Common myeloid progenitor, CD34-positive (primary cell): ENCODE results near the gene HEXB.

Source experiments
- CTCF ChIA-PET: fragments of 350-600 bp; sonication (Branson Sonifier 250); formaldehyde crosslinking; loops from one replicate; lab custom pipeline; 2021; ENCODE audit warnings: antibody characterized with exemption; lab: Charles Lee
- POLR2A ChIA-PET: fragments of 350-600 bp; sonication (Branson Sonifier 250); formaldehyde crosslinking; loops from one replicate; lab custom pipeline; 2021; ENCODE audit warnings: antibody characterized with exemption; lab: Charles Lee
- DNase-seq, 3 donors: peaks; one replicate each; pipeline versions ENCODE4 v3.0.0 to v3.0.0-alpha.2; 2013
- H3K27ac ChIP-seq, 2 experiments: 1 replicate in 1 of 2; 2 replicates in 1 of 2; pipeline ENCODE4 v1.7.0; 2013; ENCODE audit warnings: inconsistent platforms in 2 of 2, low read length in 2 of 2, mild to moderate bottlenecking in 2 of 2, low read depth in 1 of 2, moderate library complexity in 1 of 2; ENCODE audit not compliant: severe bottlenecking in 2 of 2, insufficient read depth in 1 of 2, poor library complexity in 1 of 2
- H3K27me3 ChIP-seq, 5 experiments: replicated peaks in 2 of 5; 1 replicate in 3 of 5; 2 replicates in 2 of 5; pipeline versions ENCODE4 v1.6.1 to v1.7.0; 2013; ENCODE audit warnings: low read length in 4 of 5, mild to moderate bottlenecking in 2 of 5, moderate library complexity in 2 of 5, inconsistent platforms in 1 of 5; ENCODE audit not compliant: insufficient read depth in 5 of 5, control insufficient read depth in 4 of 5
- H3K36me3 ChIP-seq, 4 experiments: 1 replicate in 2 of 4; 2 replicates in 2 of 4; pipeline versions ENCODE4 v1.6.1 to v1.7.0; 2013; ENCODE audit warnings: low read length in 3 of 4, control low read depth in 1 of 4, mild to moderate bottlenecking in 1 of 4; ENCODE audit not compliant: control insufficient read depth in 4 of 4, insufficient read depth in 4 of 4
- H3K4me1 ChIP-seq, 4 experiments: 1 replicate in 3 of 4; 2 replicates in 1 of 4; pipeline versions ENCODE4 v1.6.1 to v1.7.1; 2013; ENCODE audit warnings: low read length in 3 of 4, mild to moderate bottlenecking in 3 of 4, control low read depth in 1 of 4, inconsistent platforms in 1 of 4, moderate library complexity in 1 of 4; ENCODE audit not compliant: control insufficient read depth in 4 of 4, insufficient read depth in 4 of 4; ENCODE audit errors: control extremely low read depth in 1 of 4
- H3K4me3 ChIP-seq, 7 experiments: 1 replicate in 4 of 7; 2 replicates in 3 of 7; pipeline versions ENCODE4 v1.5.1 to v1.7.0; 2013; ENCODE audit warnings: mild to moderate bottlenecking in 7 of 7, low read length in 6 of 7, moderate library complexity in 6 of 7, inconsistent platforms in 2 of 7, low read depth in 2 of 7, control low read depth in 1 of 7; ENCODE audit not compliant: insufficient read depth in 4 of 7, control insufficient read depth in 1 of 7; ENCODE audit errors: extremely low read depth in 1 of 7
- H3K9me3 ChIP-seq, 5 experiments: 1 replicate in 4 of 5; 2 replicates in 1 of 5; pipeline versions ENCODE4 v1.6.1 to v1.7.1; 2013; ENCODE audit warnings: low read length in 4 of 5, mild to moderate bottlenecking in 2 of 5, inconsistent platforms in 1 of 5, low read depth in 1 of 5, moderate library complexity in 1 of 5; ENCODE audit not compliant: control insufficient read depth in 4 of 5, insufficient read depth in 2 of 5; ENCODE audit errors: control extremely low read depth in 1 of 5
- WGBS: methylation state at CpG from one replicate; pipeline ENCODE4 v1.1.5; 2013; ENCODE audit not compliant: insufficient coverage; 5-methylcytosine and 5-hydroxymethylcytosine counted together

The HEXB gene

GRCh38 chr5:74657165-74657564 is 27.9 kb upstream of the HEXB start:
- no peaks in the 10 kb centered on the region for H3K4me1 ChIP-seq
- POLR2A ChIA-PET = no interaction called here
- H3K27ac ChIP-seq = no peak overlapping the region
- H3K27me3 ChIP-seq = peaks cover 0 to 3% (median 0%) of the 10 kb centered on the region in 5 experiments
- CTCF ChIA-PET = interaction anchor here (1.0 to 1.8 kb wide), 2 partner anchors 8 to 15 kb away, joined by 5 to 7 read pairs; no protein-coding TSS in a partner anchor
- no peaks in the 10 kb centered on the region for H3K36me3 ChIP-seq
- DNase-seq = no peak
- WGBS = 86% methylated on average over 2 of the region's 2 CpGs
- peaks cover 0 to 5% (median 3%) of the 10 kb centered on the region in 5 experiments for H3K9me3 ChIP-seq
- H3K4me3 ChIP-seq = no peak overlapping the region

DNA sequence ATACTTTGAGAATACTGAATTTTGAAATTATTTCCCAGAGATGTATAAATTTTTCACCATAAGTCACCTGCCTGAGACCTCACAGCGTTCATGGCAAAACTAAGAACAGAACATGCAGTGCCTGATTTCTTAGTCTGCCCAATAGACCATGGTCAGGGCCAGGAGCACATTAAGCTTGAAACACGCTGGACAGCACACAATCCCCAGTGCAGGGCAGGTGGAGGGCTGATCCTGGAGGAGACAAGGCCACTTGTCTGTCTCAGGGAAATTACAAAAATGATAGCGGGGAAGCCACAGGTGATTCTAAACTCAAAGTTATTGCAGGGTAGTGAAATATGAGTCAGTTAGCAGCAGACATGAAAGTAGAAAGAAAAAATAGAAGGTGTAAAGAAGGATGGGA is 25.9 kb upstream of the HEXB start:
- CTCF ChIA-PET = interaction anchor here (0.6 to 2.2 kb wide), 3 partner anchors 8 to 16 kb away, joined by 3 to 7 read pairs (median 3); no protein-coding TSS in a partner anchor
- H3K27me3 ChIP-seq = peaks cover 0 to 3% (median 0%) of the 10 kb centered on the region in 5 experiments
- POLR2A ChIA-PET = no interaction called here
- DNase-seq = no peak
- H3K4me3 ChIP-seq = no peak overlapping the region
- peaks cover 0 to 5% (median 3%) of the 10 kb centered on the region in 5 experiments for H3K9me3 ChIP-seq
- no peaks in the 10 kb centered on the region for H3K36me3 ChIP-seq
- no peaks in the 10 kb centered on the region for H3K4me1 ChIP-seq
- WGBS = 80% methylated on average over 3 of the region's 3 CpGs
- no peak overlapping the region for H3K27ac ChIP-seq

GRCh38 chr5:74660140-74660539 is 24.9 kb upstream of the HEXB start:
- Histone ChIP-seq H3K27ac (no peak overlapping the region), H3K36me3 (no peaks in the 10 kb centered on the region), H3K4me1 (no peaks in the 10 kb centered on the region), H3K9me3 (peaks cover 0 to 5% (median 3%) of the 10 kb centered on the region in 5 experiments), H3K4me3 (no peak overlapping the region), H3K27me3 (peaks cover 0 to 3% (median 0%) of the 10 kb centered on the region in 5 experiments)
- ChIA-PET CTCF (interaction anchor here (1.2 to 2.2 kb wide), 3 partner anchors 10 to 758 kb away, joined by 3 to 7 read pairs (median 5); no protein-coding TSS in a partner anchor), POLR2A (no interaction called here)
- no peak for DNase-seq
- no CpG with 5 or more reads among the region's 1 CpG for whole genome bisulfite sequencing

DNA sequence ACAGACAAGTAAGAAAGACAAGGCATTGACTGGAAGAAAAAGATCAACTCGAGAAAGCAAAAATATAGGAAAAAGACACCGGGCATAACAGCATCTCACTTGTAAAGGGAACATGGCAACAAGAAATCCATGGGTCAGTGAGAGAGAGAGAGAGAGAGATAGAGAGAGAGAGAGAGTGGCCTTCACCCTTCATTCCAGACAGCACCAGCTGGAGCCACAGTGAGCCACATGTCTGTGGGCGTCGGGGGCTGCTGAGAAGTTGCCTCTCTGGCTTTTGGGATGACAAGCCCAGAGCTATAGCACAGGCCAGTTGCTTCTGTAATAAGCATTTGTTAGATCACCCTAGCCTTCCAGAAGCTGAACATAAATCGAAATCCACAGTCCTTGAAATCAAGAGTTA is 24.2 kb upstream of the HEXB start:
- H3K4me3 ChIP-seq = no peak overlapping the region
- no peaks in the 10 kb centered on the region for H3K4me1 ChIP-seq
- H3K27ac ChIP-seq = no peak overlapping the region
- ChIA-PET POLR2A (no interaction called here), CTCF (interaction anchor here (0.5 to 1.2 kb wide), 2 partner anchors 63 to 759 kb away, joined by 3 to 5 read pairs; no protein-coding TSS in a partner anchor)
- H3K27me3 ChIP-seq = peaks cover 0 to 3% (median 0%) of the 10 kb centered on the region in 5 experiments
- H3K9me3 ChIP-seq = peaks cover 0 to 5% (median 3%) of the 10 kb centered on the region in 5 experiments
- H3K36me3 ChIP-seq = no peaks in the 10 kb centered on the region
- DNase-seq = no peak
- 100% methylated on average over 1 of the region's 5 CpGs for WGBS

DNA sequence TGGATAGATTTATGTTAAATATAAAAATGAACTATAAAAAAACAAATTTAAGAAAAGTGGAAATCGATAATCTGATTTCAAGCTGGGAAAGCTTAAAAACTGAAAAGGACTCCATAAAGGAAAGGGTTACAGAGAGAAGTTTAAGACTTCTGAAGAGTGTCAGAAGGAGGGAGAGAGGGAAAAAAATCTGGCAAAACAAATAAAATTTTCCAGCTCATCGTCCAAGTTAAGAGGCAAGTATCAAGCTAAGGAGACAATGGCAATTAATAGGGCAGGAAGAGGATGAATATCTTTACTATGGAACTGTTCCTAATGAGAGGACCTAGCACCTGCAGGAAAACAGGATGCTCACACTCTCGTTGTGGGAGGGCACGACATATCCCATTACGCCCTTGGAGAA is 20.5 kb upstream of the HEXB start:
- H3K4me1 ChIP-seq = no peaks in the 10 kb centered on the region
- no peak for DNase-seq
- H3K4me3 ChIP-seq = no peak overlapping the region
- CTCF ChIA-PET = no interaction called here
- POLR2A ChIA-PET = no interaction called here
- WGBS = 94% methylated on average over 5 of the region's 5 CpGs
- no peaks in the 10 kb centered on the region for H3K9me3 ChIP-seq
- no peaks in the 10 kb centered on the region for H3K36me3 ChIP-seq
- no peak overlapping the region for H3K27ac ChIP-seq
- H3K27me3 ChIP-seq = no peaks in the 10 kb centered on the region

GRCh38 chr5:74665273-74665672 is 19.8 kb upstream of the HEXB start:
- DNase-seq = no peak
- no peak overlapping the region for H3K27ac ChIP-seq
- ChIA-PET CTCF (no interaction called here), POLR2A (no interaction called here)
- no peaks in the 10 kb centered on the region for H3K4me1 ChIP-seq
- no peak overlapping the region for H3K4me3 ChIP-seq
- no CpG with 5 or more reads among the region's 2 CpGs for WGBS
- peaks cover 0 to 2% (median 0%) of the 10 kb centered on the region in 5 experiments for H3K9me3 ChIP-seq
- no peaks in the 10 kb centered on the region for H3K27me3 ChIP-seq
- H3K36me3 ChIP-seq = no peaks in the 10 kb centered on the region

DNA sequence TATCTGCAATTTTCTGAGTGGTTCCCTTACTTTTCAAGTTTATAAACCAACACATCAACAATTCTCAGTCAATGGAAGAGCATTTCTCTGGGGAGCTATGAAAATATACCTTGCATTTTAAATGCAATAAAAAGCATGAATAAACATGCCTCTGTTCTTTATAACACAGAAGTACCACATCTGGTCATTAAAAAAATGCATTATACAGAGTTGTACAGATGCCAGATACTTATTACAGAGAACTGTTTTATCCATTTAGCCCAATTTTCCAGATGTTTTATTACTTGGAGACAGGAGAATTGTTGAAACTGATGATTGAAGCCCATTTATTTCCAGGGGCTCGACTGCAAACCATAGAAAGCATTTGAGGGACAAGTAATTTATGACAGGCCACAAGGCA is 19.2 kb upstream of the HEXB start:
- POLR2A ChIA-PET = no interaction called here
- DNase-seq = no peak
- no peaks in the 10 kb centered on the region for H3K27me3 ChIP-seq
- no CpG with 5 or more reads among the region's 1 CpG for WGBS
- H3K36me3 ChIP-seq = no peaks in the 10 kb centered on the region
- CTCF ChIA-PET = no interaction called here
- no peak overlapping the region for H3K4me3 ChIP-seq
- H3K4me1 ChIP-seq = no peaks in the 10 kb centered on the region
- peaks cover 0 to 7% (median 0%) of the 10 kb centered on the region in 5 experiments for H3K9me3 ChIP-seq
- no peak overlapping the region for H3K27ac ChIP-seq
